GM12891 (cell line): ENCODE results near the gene NUP210.

ENCODE experiments used
- POLR2A ChIP-seq: IDR thresholded peaks from 2 replicates; pipeline ENCODE4 v1.6.1; 2011; ENCODE audit warnings: low read depth, low read length, control low read depth
- POLR2AphosphoS5 ChIP-seq: IDR thresholded peaks from 2 replicates; pipeline ENCODE4 v1.6.1; 2011; ENCODE audit warnings: low read depth, low read length, control low read depth
- POU2F2 ChIP-seq: IDR thresholded peaks from 2 replicates; pipeline ENCODE4 v1.6.1; 2011; ENCODE audit warnings: low read depth, mild to moderate bottlenecking, control low read depth, low read length, moderate library complexity
- SPI1 ChIP-seq: IDR thresholded peaks from 2 replicates; pipeline ENCODE4 v1.6.1; 2011; ENCODE audit warnings: low read depth, low read length, control low read depth
- TAF1 ChIP-seq: IDR thresholded peaks from 2 replicates; pipeline ENCODE4 v1.6.1; 2011; ENCODE audit warnings: low read depth, low read length, control low read depth

GRCh38 chr3:13332158-13332557, 88.0 kb downstream of the NUP210 start:
- TF ChIP-seq POLR2A (no peak), TAF1 (no peak), POLR2AphosphoS5 (0 out of 2 replicates have a peak, but pooled peaks have one; percentile 21), POU2F2 (no peak), SPI1 (peak; percentile 77)
